Measurements from ENCODE around the gene CXCR6. TPM values are rescaled to one million over a fixed set of nuclear protein-coding genes. Genes with fewer than 3 reads are reported as not detected.

CXCR6 gene
- total RNA-seq, 1 experiment from 2014 or later, result not detected

- Mint-ChIP-seq H3K36me3 (ENCODE audit: insufficient read depth, unreplicated experiment) (no peaks in the 10 kb centered on the region), H3K4me3 (ENCODE audit: low read depth, unreplicated experiment) (no peak overlapping the region), H3K27me3 (ENCODE audit: unreplicated experiment) (no peaks in the 10 kb centered on the region), H3K27ac (ENCODE audit: unreplicated experiment) (no peak overlapping the region), H3K9me3 (ENCODE audit: low read depth, unreplicated experiment) (no peaks in the 10 kb centered on the region), H3K4me1 (ENCODE audit: low read depth, unreplicated experiment) (no peaks in the 10 kb centered on the region)
- TF ChIP-seq, protein P1, sequence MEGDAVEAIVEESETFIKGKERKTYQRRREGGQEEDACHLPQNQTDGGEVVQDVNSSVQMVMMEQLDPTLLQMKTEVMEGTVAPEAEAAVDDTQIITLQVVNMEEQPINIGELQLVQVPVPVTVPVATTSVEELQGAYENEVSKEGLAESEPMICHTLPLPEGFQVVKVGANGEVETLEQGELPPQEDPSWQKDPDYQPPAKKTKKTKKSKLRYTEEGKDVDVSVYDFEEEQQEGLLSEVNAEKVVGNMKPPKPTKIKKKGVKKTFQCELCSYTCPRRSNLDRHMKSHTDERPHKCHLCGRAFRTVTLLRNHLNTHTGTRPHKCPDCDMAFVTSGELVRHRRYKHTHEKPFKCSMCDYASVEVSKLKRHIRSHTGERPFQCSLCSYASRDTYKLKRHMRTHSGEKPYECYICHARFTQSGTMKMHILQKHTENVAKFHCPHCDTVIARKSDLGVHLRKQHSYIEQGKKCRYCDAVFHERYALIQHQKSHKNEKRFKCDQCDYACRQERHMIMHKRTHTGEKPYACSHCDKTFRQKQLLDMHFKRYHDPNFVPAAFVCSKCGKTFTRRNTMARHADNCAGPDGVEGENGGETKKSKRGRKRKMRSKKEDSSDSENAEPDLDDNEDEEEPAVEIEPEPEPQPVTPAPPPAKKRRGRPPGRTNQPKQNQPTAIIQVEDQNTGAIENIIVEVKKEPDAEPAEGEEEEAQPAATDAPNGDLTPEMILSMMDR (IDR thresholded peaks at IDR 0.05; ENCODE audit: unreplicated experiment), result no peak
- intact Hi-C loops (cut with micrococcal nuclease; ENCODE audit: unreplicated experiment), result no loop called here
- DNase-seq, result no peak
- CTCF ChIA-PET, result no interaction called here
- no TSS peak for BruUV-seq (replicated peaks)
Observed at GRCh38 chr3:45908761-45909160, 34.5 kb upstream of the CXCR6 start.

DNA sequence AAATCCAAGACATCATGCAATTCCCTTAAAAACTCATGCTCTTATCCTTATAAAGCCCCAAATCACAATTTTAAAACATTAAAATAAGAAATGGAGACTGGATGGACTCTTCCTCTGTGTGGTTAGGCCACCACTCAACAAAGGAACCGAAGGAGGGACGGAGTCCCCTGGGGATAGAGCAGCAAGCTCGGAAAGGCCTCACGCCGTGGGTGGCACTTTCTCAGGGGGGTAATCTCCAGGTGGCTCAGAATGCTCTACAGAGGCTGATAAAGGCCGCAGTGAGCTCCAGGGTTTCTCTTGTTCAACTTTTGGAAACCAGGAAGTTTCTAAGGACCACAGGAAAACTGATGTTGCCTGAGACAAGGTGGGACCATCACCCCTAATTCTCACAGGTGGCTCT is 33.7 kb upstream of the CXCR6 start:
- TF ChIP-seq, protein P1 (IDR thresholded peaks at IDR 0.05; ENCODE audit: unreplicated experiment), result no peak
- Mint-ChIP-seq H3K27ac (ENCODE audit: unreplicated experiment) (no peak overlapping the region), H3K4me1 (ENCODE audit: low read depth, unreplicated experiment) (no peaks in the 10 kb centered on the region), H3K27me3 (ENCODE audit: unreplicated experiment) (no peaks in the 10 kb centered on the region), H3K4me3 (ENCODE audit: low read depth, unreplicated experiment) (no peak overlapping the region), H3K36me3 (ENCODE audit: insufficient read depth, unreplicated experiment) (no peaks in the 10 kb centered on the region), H3K9me3 (ENCODE audit: low read depth, unreplicated experiment) (no peaks in the 10 kb centered on the region)
- DNase-seq, result no peak
- intact Hi-C loops (cut with micrococcal nuclease; ENCODE audit: unreplicated experiment), result no loop called here
- BruUV-seq (replicated peaks), result no TSS peak
- CTCF ChIA-PET, result no interaction called here

- Mint-ChIP-seq H3K36me3 (ENCODE audit: insufficient read depth, unreplicated experiment) (no peaks in the 10 kb centered on the region), H3K4me3 (ENCODE audit: low read depth, unreplicated experiment) (no peak overlapping the region), H3K27me3 (ENCODE audit: unreplicated experiment) (no peaks in the 10 kb centered on the region), H3K27ac (ENCODE audit: unreplicated experiment) (no peak overlapping the region), H3K4me1 (ENCODE audit: low read depth, unreplicated experiment) (no peaks in the 10 kb centered on the region), H3K9me3 (ENCODE audit: low read depth, unreplicated experiment) (no peaks in the 10 kb centered on the region)
- intact Hi-C loops (cut with micrococcal nuclease; ENCODE audit: unreplicated experiment), result no loop called here
- no peak for DNase-seq
- TF ChIP-seq, protein P1 (IDR thresholded peaks at IDR 0.05; ENCODE audit: unreplicated experiment), result no peak
- no TSS peak for BruUV-seq (replicated peaks)
- CTCF ChIA-PET, result no interaction called here
Observed at GRCh38 chr3:45910892-45911291, 32.4 kb upstream of the CXCR6 start.

DNA sequence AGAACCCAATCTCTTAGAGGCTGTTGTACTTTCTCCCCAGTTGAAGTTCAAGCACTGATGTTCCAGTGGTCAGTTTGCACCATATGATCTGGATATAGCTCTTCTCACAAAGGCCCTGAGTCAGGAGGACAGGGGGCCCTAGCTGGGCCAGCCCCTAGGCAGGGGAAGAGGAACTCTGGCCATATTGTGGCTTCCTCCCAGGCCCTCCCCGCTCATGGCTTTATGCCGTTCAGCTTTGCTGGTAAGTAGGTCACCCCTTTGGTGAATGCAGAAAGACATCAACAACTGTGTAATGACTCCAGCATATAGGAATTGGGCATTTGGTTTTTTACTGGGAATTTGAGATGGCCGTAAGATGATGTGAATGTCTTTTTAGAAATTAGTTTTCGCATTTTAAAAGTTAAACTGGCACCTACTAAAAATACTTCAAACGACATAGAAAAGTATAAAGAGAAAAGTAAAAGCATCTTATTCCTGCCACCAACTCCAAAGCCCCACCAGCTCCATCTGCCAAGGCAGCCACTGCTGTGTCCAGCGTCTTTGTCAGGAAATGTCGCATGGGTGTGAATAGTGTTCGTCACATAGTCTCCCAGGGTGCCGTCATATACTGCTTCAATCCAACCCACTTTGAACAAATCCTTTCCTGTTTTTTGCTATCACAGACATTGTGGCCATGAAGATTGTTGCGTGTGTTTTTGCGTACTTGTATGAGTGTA is 31.6 kb upstream of the CXCR6 start:
- BruUV-seq (replicated peaks), result no TSS peak
- no peaks in the 10 kb centered on the region for H3K4me1 Mint-ChIP-seq (ENCODE audit: low read depth, unreplicated experiment)
- intact Hi-C loops (cut with micrococcal nuclease; ENCODE audit: unreplicated experiment), result no loop called here
- no peak overlapping the region for H3K4me3 Mint-ChIP-seq (ENCODE audit: low read depth, unreplicated experiment)
- no peak for DNase-seq
- TF ChIP-seq, protein P1 (IDR thresholded peaks at IDR 0.05; ENCODE audit: unreplicated experiment), result no peak
- no peaks in the 10 kb centered on the region for H3K36me3 Mint-ChIP-seq (ENCODE audit: insufficient read depth, unreplicated experiment)
- no peaks in the 10 kb centered on the region for H3K9me3 Mint-ChIP-seq (ENCODE audit: low read depth, unreplicated experiment)
- no peak overlapping the region for H3K27ac Mint-ChIP-seq (ENCODE audit: unreplicated experiment)
- no peaks in the 10 kb centered on the region for H3K27me3 Mint-ChIP-seq (ENCODE audit: unreplicated experiment)
- CTCF ChIA-PET, result no interaction called here
